HepG2 (cell line): Measurements from ENCODE around the gene SOCS1. TPM values are rescaled to one million over a fixed set of nuclear protein-coding genes. Genes with fewer than 3 reads are reported as not detected.
A peak's percentile ranks its signal among the peaks of the same experiment; 100 is the strongest.

Experiments used
- ATAC-seq: fragments of 200-7000 bp; cut with Tn5 transposase; 3 replicates; pipeline ENCODE4 v1.9.1; 2020; ENCODE audit warnings: mild to moderate bottlenecking, moderate library complexity
- BruUV-seq: library from RNA; stranded (reverse); fragments of 400-500 nt; replicated peaks from 2 replicates; lab custom pipeline; 2021; lab: Mats Ljungman, UMichigan
- CTCF ChIA-PET: fragments of 300-600 bp; formaldehyde crosslinking; extraction: SDS; loops from one replicate; lab custom pipeline; 2021; ENCODE audit warnings: low total read pairs, inconsistent platforms, low intra/inter-chr PET ratio; lab: Yijun Ruan, JAX
- POLR2A ChIA-PET: fragments of 350-600 bp; sonication (Branson Sonifier 250); formaldehyde crosslinking; loops from one replicate; lab custom pipeline; 2020; ENCODE audit warnings: antibody characterized with exemption, inconsistent platforms; lab: Yijun Ruan, JAX
- DNase-seq: peaks from one replicate; pipeline ENCODE4 v3.0.0-alpha.2; 2015; ENCODE audit warnings: low spot score
- FAIRE-seq: peaks from 3 replicates; lab custom pipeline; 2011; peaks lifted over from hg19 to GRCh38; lab: Jason Lieb, UNC
- H2AFZ ChIP-seq: one replicate; pipeline ENCODE4 v1.6.1; 2011; ENCODE audit warnings: low read length, inconsistent platforms
- H3K27ac ChIP-seq: fragments of 300-600 bp; 3 replicates; pipeline ENCODE4 v1.8.0; 2011; ENCODE audit warnings: mixed run types, mild to moderate bottlenecking, mixed read lengths, low read length, inconsistent platforms; ENCODE audit not compliant: insufficient read depth; ENCODE audit errors: extremely low read length
- H3K27me3 ChIP-seq, 2 experiments: fragments of 200-600 bp in 1 of 2; 2 replicates in 1 of 2; 3 replicates in 1 of 2; pipeline versions ENCODE4 v1.6.0 to v1.8.0; 2011; ENCODE audit warnings: low read length in 2 of 2, mild to moderate bottlenecking in 2 of 2, moderate library complexity in 2 of 2, inconsistent platforms in 1 of 2; ENCODE audit not compliant: insufficient read depth in 2 of 2, control insufficient read depth in 1 of 2
- H3K36me3 ChIP-seq, 2 experiments: fragments of 200-600 bp in 1 of 2; replicated peaks in 1 of 2; 2 replicates in 1 of 2; 3 replicates in 1 of 2; pipeline versions ENCODE4 v1.5.1 to v1.8.0; 2011; ENCODE audit warnings: low read length in 2 of 2, inconsistent platforms in 1 of 2; ENCODE audit not compliant: insufficient read depth in 2 of 2, control insufficient read depth in 1 of 2
- H3K4me1 ChIP-seq: 2 replicates; pipeline ENCODE4 v1.5.1; 2012; ENCODE audit warnings: low read length, inconsistent platforms; ENCODE audit not compliant: insufficient read depth
- H3K4me2 ChIP-seq: 2 replicates; pipeline ENCODE4 v1.6.0; 2011; ENCODE audit warnings: low read depth, low read length, inconsistent platforms
- H3K4me3 ChIP-seq, 3 experiments: fragments of 200-600 bp in 1 of 3; sonication (generic), shearing (Covaris generic) in 1 of 3; replicated peaks in 1 of 3; 2 replicates each; pipeline ENCODE4 v1.5.1; 2011 to 2016; ENCODE audit warnings: low read length in 3 of 3, inconsistent platforms in 2 of 3, low read depth in 2 of 3, mild to moderate bottlenecking in 2 of 3, control low read depth in 1 of 3, mixed read lengths in 1 of 3; ENCODE audit not compliant: insufficient read depth in 1 of 3
- H3K79me2 ChIP-seq: one replicate; pipeline ENCODE4 v1.6.1; 2011; ENCODE audit warnings: low read length, inconsistent platforms; ENCODE audit not compliant: insufficient read depth
- H3K9ac ChIP-seq: 2 replicates; pipeline ENCODE4 v1.6.0; 2011; ENCODE audit warnings: mild to moderate bottlenecking, low read depth, low read length, inconsistent platforms; ENCODE audit not compliant: insufficient read depth
- H3K9me3 ChIP-seq: 2 replicates; pipeline ENCODE4 v1.5.1; 2012; ENCODE audit warnings: mild to moderate bottlenecking, low read length
- H4K20me1 ChIP-seq: 2 replicates; pipeline ENCODE4 v1.6.0; 2011; ENCODE audit warnings: inconsistent platforms, mild to moderate bottlenecking, low read length, moderate library complexity; ENCODE audit not compliant: insufficient read depth
- ARHGAP35 ChIP-seq: sonication (generic); formaldehyde crosslinking; IDR thresholded peaks from 2 replicates; pipeline ENCODE4 v1.9.0; 2022; ENCODE audit warnings: mild to moderate bottlenecking, inconsistent platforms, moderate library complexity, missing genetic modification reagents, borderline replicate concordance
- ATRX ChIP-seq: sonication (generic); formaldehyde crosslinking; IDR thresholded peaks from 2 replicates; pipeline ENCODE4 v1.4.0; 2020; ENCODE audit warnings: missing genetic modification reagents, borderline replicate concordance
- IRX3 ChIP-seq: sonication (generic); formaldehyde crosslinking; IDR thresholded peaks from 2 replicates; pipeline ENCODE4 v1.8.1; 2023; ENCODE audit warnings: mild to moderate bottlenecking, low read depth, missing genetic modification reagents, borderline replicate concordance
- JUND ChIP-seq: sonication (generic); formaldehyde crosslinking; IDR thresholded peaks from 2 replicates; pipeline ENCODE4 v1.8.0; 2022; ENCODE audit warnings: mild to moderate bottlenecking, missing genetic modification reagents
- LCORL ChIP-seq, 2 experiments: fragments of 450-650 bp in 1 of 2; sonication (generic) in 1 of 2; formaldehyde crosslinking in 1 of 2; IDR thresholded peaks; 2 replicates each; pipeline versions ENCODE4 v1.5.0 to v1.6.1; 2017 to 2020; ENCODE audit warnings: antibody characterized with exemption in 1 of 2, missing genetic modification reagents in 1 of 2
- MED8 ChIP-seq: sonication (generic); formaldehyde crosslinking; IDR thresholded peaks from 2 replicates; pipeline ENCODE4 v1.8.1; 2023; ENCODE audit warnings: mild to moderate bottlenecking, missing genetic modification reagents; ENCODE audit not compliant: insufficient replicate concordance
- NFIB ChIP-seq: sonication (generic); formaldehyde crosslinking; IDR thresholded peaks from 2 replicates; pipeline ENCODE4 v1.9.0; 2021; ENCODE audit warnings: missing genetic modification reagents, mild to moderate bottlenecking, borderline replicate concordance
- NFIC ChIP-seq: IDR thresholded peaks from 2 replicates; pipeline ENCODE4 v1.6.1; 2012; ENCODE audit warnings: mild to moderate bottlenecking, low read length, inconsistent platforms
- PAX8 ChIP-seq: sonication (generic); formaldehyde crosslinking; IDR thresholded peaks from 2 replicates; pipeline ENCODE4 v1.8.0; 2022; ENCODE audit warnings: mild to moderate bottlenecking, missing genetic modification reagents, borderline replicate concordance
- PHF21A ChIP-seq: sonication (generic); formaldehyde crosslinking; IDR thresholded peaks from 2 replicates; pipeline ENCODE4 v1.5.0; 2020; ENCODE audit warnings: mild to moderate bottlenecking, missing genetic modification reagents
- POLR2A ChIP-seq, 2 experiments: IDR thresholded peaks; 2 replicates each; pipeline ENCODE4 v1.6.1; 2011; ENCODE audit warnings: low read depth in 2 of 2, low read length in 2 of 2, mild to moderate bottlenecking in 1 of 2, moderate library complexity in 1 of 2; ENCODE audit not compliant: insufficient read depth in 1 of 2
- POLR2AphosphoS5 ChIP-seq: IDR thresholded peaks from 2 replicates; pipeline ENCODE4 v1.6.1; 2012; ENCODE audit warnings: low read depth, low read length
- POLR2G ChIP-seq: fragments of 200-400 bp; formaldehyde crosslinking; IDR thresholded peaks from 2 replicates; pipeline ENCODE4 v1.6.1; 2018; ENCODE audit warnings: mild to moderate bottlenecking, low read depth, low read length, moderate library complexity
- SYNCRIP ChIP-seq: fragments of 200-400 bp; formaldehyde crosslinking; IDR thresholded peaks from 2 replicates; pipeline ENCODE4 v1.6.1; 2018; ENCODE audit warnings: mild to moderate bottlenecking, low read depth, low read length; ENCODE audit not compliant: insufficient read depth
- ZKSCAN8 ChIP-seq: IDR thresholded peaks from 2 replicates; pipeline ENCODE4 v1.6.1; 2016; ENCODE audit warnings: borderline replicate concordance, missing genetic modification reagents, missing compliant biosample characterization
- ZNF10 ChIP-seq: sonication (generic); formaldehyde crosslinking; IDR thresholded peaks from 2 replicates; pipeline ENCODE4 v1.4.0; 2020; ENCODE audit warnings: mild to moderate bottlenecking, low read depth, missing genetic modification reagents, borderline replicate concordance
- ZNF12 ChIP-seq: sonication (generic); formaldehyde crosslinking; IDR thresholded peaks from 2 replicates; pipeline ENCODE4 v1.5.0; 2020; ENCODE audit warnings: missing genetic modification reagents
- ZNF34 ChIP-seq: sonication (generic); formaldehyde crosslinking; IDR thresholded peaks from 2 replicates; pipeline ENCODE4 v1.4.0; 2020; ENCODE audit warnings: mild to moderate bottlenecking, missing genetic modification reagents, borderline replicate concordance
- ZNF343 ChIP-seq: sonication (generic); formaldehyde crosslinking; IDR thresholded peaks from 2 replicates; pipeline ENCODE4 v1.4.0; 2020; ENCODE audit warnings: mild to moderate bottlenecking, missing genetic modification reagents
- ZNF460 ChIP-seq: sonication (generic); formaldehyde crosslinking; IDR thresholded peaks from 2 replicates; pipeline ENCODE4 v1.5.1; 2020; ENCODE audit warnings: missing genetic modification reagents, mild to moderate bottlenecking, borderline replicate concordance
- ZNF615 ChIP-seq: sonication (generic); formaldehyde crosslinking; IDR thresholded peaks from 2 replicates; pipeline ENCODE4 v1.5.0; 2020; ENCODE audit warnings: mild to moderate bottlenecking, missing genetic modification reagents, borderline replicate concordance
- ZNF674 ChIP-seq: sonication (generic); formaldehyde crosslinking; IDR thresholded peaks from 2 replicates; pipeline ENCODE4 v1.5.0; 2020; ENCODE audit warnings: low read depth, mild to moderate bottlenecking, missing genetic modification reagents
- WGBS: methylation state at CpG from one replicate; pipeline ENCODE4 v1.1.6; 2017; ENCODE audit warnings: low lambda C conversion rate; 5-methylcytosine and 5-hydroxymethylcytosine counted together
- in situ Hi-C: cut with HindIII; loops from 2 replicates; pipeline ENCODE4 v1.10.0; 2017; ENCODE audit warnings: low pct_unique_long_range_greater_than_20kb; ENCODE audit not compliant: extremely low pct_ligation_motif_present
- intact Hi-C: fragments of 100-400 bp; cut with micrococcal nuclease; formaldehyde crosslinking; loops from one replicate; pipeline ENCODE4 v1.10.0; 2022; ENCODE audit not compliant: unreplicated experiment
- polyA plus RNA-seq, 8 experiments: library from polyadenylated mRNA; depleted of rRNA in 3 of 8; stranded (reverse) in 7 of 8; unstranded in 1 of 8; fragments of >200 nt; fragmentation: Illumina TruSeq in 4 of 8; extraction: Trizol in 4 of 8; gene quantifications; 2 replicates each; pipeline versions ENCODE4 v1.2.1 to v1.2.3, GENCODE V29; 2011 to 2016; ENCODE audit warnings: low read depth in 4 of 8, missing spikeins in 1 of 8, mixed read lengths in 1 of 8; ENCODE audit not compliant: insufficient read depth in 1 of 8
- total RNA-seq, 5 experiments: library from RNA; depleted of rRNA; stranded (reverse); fragments of >200 nt; fragmentation: Illumina TruSeq; extraction: Trizol; gene quantifications; 2 replicates each; pipeline ENCODE4 v1.2.3, GENCODE V29; 2016; ENCODE audit warnings: low read depth in 1 of 5
- TF ChIP-seq, protein P1 (sequence below): sonication (generic); formaldehyde crosslinking; IDR thresholded peaks from 2 replicates; pipeline ENCODE4 v1.5.0; 2020; ENCODE audit warnings: mild to moderate bottlenecking, missing genetic modification reagents

The SOCS1 gene
- total and polyA plus RNA-seq, 2 of the 13 experiments (the other 11 are each of a cell fraction or from before 2014, with no cell fraction given) = 5.3 to 6.3 TPM

DNA sequence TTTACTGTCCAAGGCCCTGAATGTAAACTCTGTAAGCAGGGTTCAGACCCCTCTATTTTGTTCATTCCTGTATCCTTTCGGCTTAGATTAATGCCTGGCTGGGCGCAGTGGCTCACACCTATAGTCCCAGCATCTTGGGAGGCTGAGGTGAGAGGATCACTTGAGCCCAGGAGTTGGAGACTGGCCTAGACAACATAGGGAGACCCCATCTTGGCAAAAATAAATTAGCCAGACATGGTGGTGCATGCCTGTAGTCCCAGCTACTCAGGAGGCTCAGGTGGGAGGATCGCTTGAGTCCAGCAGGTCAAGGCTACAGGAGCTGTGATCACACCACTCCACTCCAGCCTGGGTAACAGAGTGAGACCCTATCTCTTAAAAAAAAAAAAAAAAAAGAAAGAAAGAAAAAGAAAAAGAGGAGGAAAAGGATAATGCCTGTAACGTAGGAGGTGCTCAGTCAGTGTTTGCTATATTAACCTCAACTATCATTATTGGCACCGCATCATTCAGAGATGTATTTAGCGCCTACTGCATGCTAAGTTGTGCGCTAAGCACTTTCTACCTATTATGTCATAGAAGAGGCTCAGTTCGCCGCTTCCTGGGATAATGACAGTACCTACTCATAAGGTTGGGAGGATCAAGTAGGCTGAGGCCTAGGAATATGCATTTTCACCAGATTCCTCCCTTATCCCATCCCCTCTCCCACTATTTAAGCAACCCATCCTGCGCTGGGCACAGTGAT is 5.0 kb downstream of the SOCS1 start:
- H3K36me3 ChIP-seq = peaks cover 2 to 8% of the 10 kb centered on the region in 2 experiments; a peak in 4 of 5 replicates
- H2AFZ ChIP-seq = no peak overlapping the region
- ChIA-PET POLR2A (interaction anchor here (0.8 to 2.6 kb wide), 10 partner anchors 8 to 306 kb away, joined by 3 to 14 read pairs (median 6); partner anchors contain the start of genes CLEC16A and PRM3), CTCF (no interaction called here)
- no peak overlapping the region; the same call in 1 of the 2 replicates for H3K4me2 ChIP-seq
- no peak overlapping the region for H3K4me3 ChIP-seq
- intact Hi-C loops (no loop called here), in situ Hi-C loops (no loop called here)
- ATAC-seq (peak; percentile 2), FAIRE-seq (no peak), DNase-seq (no peak)
- WGBS = 73% methylated on average over 10 of the region's 10 CpGs
- H3K27ac ChIP-seq = no peak overlapping the region
- BruUV-seq = no TSS peak
- peaks cover 59% of the 10 kb centered on the region for H3K4me1 ChIP-seq
- H4K20me1 ChIP-seq = peaks cover 47% of the 10 kb centered on the region
- H3K79me2 ChIP-seq = peaks cover 26% of the 10 kb centered on the region
- no peaks in the 10 kb centered on the region for H3K9me3 ChIP-seq
- H3K27me3 ChIP-seq = no peaks in the 10 kb centered on the region
- H3K9ac ChIP-seq = no peak overlapping the region
- TF ChIP-seq ZNF615 (CRISPR knock-in tag) (0 out of 2 replicates have a peak, but pooled peaks have one; percentile 7), ATRX (no peak), POLR2A (IDR thresholded peaks at IDR 0.05; ENCODE audit: insufficient read depth in 1 of 2, low read depth in 2 of 2, low read length in 2 of 2) (peak in 1 of 2 experiments; percentile 8; a peak in 1 of 4 replicates), NFIC (no peak), ZNF343 (CRISPR knock-in tag) (0 out of 2 replicates have a peak, but pooled peaks have one; percentile 33), NFIB (CRISPR knock-in tag) (0 out of 2 replicates have a peak, but pooled peaks have one; percentile 13), JUND (0 out of 2 replicates have a peak, but pooled peaks have one; percentile 32), MED8 (CRISPR knock-in tag) (no peak), ZNF674 (0 out of 2 replicates have a peak, but pooled peaks have one; percentile 23), LCORL (IDR thresholded peaks at IDR 0.05) (no peak), LCORL (CRISPR knock-in tag; IDR thresholded peaks at IDR 0.05) (no peak), ZNF34 (CRISPR knock-in tag) (peak; percentile 37; the same call in 1 of the 2 replicates), PHF21A (peak; percentile 6; the same call in 1 of the 2 replicates), PAX8 (CRISPR knock-in tag) (0 out of 2 replicates have a peak, but pooled peaks have one; percentile 36), ZNF12 (no peak), ARHGAP35 (CRISPR knock-in tag) (no peak), IRX3 (CRISPR knock-in tag) (no peak), ZNF460 (CRISPR knock-in tag) (peak; percentile 63), ZNF10 (no peak), POLR2AphosphoS5 (peak; percentile 16; the same call in 1 of the 2 replicates), POLR2G (peak; percentile 15; the same call in 1 of the 2 replicates), SYNCRIP (no peak), ZKSCAN8 (0 out of 2 replicates have a peak, but pooled peaks have one; percentile 65)
- TF ChIP-seq, protein P1, sequence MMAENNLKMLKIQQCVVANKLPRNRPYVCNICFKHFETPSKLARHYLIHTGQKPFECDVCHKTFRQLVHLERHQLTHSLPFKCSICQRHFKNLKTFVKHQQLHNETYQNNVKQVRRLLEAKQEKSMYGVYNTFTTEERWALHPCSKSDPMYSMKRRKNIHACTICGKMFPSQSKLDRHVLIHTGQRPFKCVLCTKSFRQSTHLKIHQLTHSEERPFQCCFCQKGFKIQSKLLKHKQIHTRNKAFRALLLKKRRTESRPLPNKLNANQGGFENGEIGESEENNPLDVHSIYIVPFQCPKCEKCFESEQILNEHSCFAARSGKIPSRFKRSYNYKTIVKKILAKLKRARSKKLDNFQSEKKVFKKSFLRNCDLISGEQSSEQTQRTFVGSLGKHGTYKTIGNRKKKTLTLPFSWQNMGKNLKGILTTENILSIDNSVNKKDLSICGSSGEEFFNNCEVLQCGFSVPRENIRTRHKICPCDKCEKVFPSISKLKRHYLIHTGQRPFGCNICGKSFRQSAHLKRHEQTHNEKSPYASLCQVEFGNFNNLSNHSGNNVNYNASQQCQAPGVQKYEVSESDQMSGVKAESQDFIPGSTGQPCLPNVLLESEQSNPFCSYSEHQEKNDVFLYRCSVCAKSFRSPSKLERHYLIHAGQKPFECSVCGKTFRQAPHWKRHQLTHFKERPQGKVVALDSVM (CRISPR knock-in tag) = peak; percentile 92
